ENCODE results near the gene ZNF497.
A peak's percentile ranks its signal among the peaks of the same experiment; 100 is the strongest.

Gene ZNF497

DNA sequence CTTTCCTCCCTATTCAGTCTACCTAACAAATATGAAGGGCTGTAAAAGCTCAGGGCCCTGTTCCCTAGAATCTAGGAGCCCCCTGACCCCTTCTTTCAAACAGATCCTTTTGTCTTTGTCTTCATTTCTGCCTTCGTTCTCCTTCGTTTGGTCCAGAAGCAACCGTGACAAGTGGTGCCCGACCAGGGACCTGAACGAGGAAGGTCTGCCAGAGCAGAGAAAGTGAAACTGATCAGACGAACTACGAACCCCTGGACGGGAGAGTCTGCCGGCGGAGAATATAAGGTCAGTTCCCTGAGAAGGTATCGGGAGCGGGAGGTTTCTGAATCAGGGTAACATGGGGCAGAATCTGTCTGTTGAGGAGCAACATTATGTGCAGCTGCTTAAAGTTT lies 56.6 kb downstream of the ZNF497 start:
- peak; percentile 11 for DNase-seq

DNA sequence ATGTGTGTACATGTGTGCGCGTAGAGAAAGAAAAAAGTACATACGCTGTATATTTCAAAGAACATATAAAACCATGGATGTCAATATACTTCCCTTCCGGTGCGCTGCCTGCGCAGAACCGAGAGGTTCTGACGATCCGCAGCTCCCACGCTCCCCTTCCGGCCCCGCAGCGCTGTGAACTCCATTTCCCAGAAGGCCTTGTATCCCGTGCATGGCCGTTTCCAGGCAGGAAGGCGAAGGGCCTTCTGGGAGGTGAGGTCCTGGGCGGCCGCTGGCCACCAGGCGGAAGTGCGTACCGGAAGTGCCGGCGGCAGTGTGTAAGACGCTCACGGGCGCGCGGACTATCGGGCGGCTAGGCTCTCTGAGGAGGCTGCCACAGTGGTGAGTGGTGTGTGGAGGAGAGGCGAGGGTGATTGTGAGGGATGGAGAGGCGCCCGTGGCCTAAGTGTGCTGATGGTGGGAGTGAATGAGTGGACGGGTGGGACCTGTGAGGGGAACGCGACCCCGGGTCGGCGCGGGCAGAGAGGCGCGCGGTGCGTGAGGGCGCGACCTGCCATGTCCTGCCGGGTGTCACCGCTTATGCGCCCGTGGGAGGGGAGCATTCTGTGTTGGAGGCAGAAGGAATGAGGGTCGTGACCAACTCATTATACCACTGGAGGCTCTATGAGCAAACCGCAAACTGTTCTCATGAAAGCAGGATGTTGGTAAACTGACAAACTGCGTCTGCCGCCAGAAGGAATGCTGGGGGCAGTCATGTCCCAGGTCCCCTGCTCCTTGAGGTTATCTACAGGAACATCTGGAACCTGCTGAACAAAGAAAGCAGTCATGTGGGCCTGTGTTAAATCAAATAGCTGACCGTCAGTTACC lies 57.3 kb downstream of the ZNF497 start, which contains the start of gene ERVK3-1:
Gene ERVK3-1, plus strand, starts transcription at position 313 of the 867 bp plus-strand sequence. CDS start 6,792 bp downstream, outside the sequence.
- DNase-seq = peak; percentile 96

DNA sequence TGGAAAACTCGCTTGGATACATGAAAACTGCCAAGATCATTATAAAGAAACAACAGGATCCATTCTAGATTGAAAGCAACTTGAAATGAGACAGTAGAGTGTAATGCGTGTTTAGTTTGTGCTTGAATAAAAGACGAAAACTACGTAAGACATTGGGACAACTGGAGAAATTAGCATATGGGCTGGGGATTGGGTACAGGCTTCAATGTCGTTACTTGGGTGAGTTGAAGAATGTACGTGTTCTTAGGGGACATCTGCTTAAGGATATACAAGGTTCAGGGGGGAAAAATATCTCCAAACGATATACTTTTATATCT lies 57.8 kb downstream of the ZNF497 start:
- DNase-seq = no peak
